Measurements from ENCODE around the gene CHD2. TPM values are rescaled to one million over a fixed set of nuclear protein-coding genes. Genes with fewer than 3 reads are reported as not detected.
"Not testable (repeated sequence)": the region's sequence is repeated elsewhere in the genome, so short reads cannot be mapped to it uniquely, and the experiment has no call there.

CHD2 gene
- total and polyA plus RNA-seq, 4 experiments from 2014 or later = 28.4 to 351 (median 224) TPM

DNA sequence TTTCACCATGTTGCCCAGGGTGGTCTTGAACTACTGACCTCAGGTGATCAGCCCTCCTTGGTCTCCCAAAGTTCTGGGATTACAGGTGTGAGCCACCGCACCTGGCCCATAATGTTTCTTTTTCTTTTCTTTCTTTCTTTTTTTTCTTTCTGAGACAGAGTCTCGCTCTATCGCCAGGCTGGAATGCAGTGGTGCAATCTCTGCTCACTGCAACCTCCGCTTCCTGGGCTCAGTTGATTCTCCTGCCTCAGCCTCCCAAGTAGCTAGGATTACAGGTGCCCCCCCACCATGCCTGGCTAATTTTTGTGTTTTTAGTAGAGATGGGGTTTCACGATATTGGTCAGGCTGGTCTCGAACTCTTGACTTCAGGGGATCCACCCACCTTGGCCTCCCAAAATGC is 27.2 kb upstream of the CHD2 start:
- POLR2A ChIA-PET (ENCODE audit: partially characterized antibody) = interaction anchor here (1.3 to 3.6 kb wide), 2 partner anchors 9 to 27 kb away, joined by 4 to 19 read pairs; partner anchors contain the start of gene CHD2
- intact Hi-C loops (cut with micrococcal nuclease); CTCF ChIA-PET (ENCODE audit: partially characterized antibody): not testable (repeated sequence)

DNA sequence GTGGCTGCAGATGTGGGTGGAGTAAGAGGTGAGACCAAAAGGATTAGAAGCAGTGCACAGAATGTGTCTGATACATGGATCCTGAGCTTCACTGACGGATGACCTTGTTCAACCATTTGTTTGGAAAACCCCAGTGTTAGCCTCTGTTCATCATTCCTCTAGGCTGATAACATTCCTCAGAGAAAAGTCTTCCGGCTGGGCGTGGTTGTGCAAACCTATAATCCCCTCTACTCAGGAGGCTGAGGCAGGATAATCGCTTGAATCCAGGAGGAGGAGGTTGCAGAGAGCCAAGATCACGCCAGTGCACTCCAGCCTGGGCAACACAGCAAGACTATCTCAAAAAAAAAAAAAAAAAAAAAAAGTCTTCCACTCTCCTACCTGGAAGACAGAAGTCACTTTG is 23.1 kb upstream of the CHD2 start:
- ChIA-PET POLR2A (ENCODE audit: partially characterized antibody) (interaction anchor here (14.1 to 22.9 kb wide), 2 partner anchors 28 to 69 kb away, joined by 888 to 1104 read pairs; partner anchors contain the start of gene CHD2), CTCF (ENCODE audit: partially characterized antibody) (interaction anchor here (0.5 kb wide), 1 partner anchor 9 kb away, joined by 3 read pairs; no protein-coding TSS in a partner anchor)
- intact Hi-C loops (cut with micrococcal nuclease) = no loop called here

More for the DNA sequence above, 27.2 kb upstream of the CHD2 start:
- not testable (repeated sequence) for DNase-seq; H3K27me3 Mint-ChIP-seq; H3K9me3 Mint-ChIP-seq; H3K36me3 Mint-ChIP-seq; H3K36me3 ChIP-seq (ENCODE audit: insufficient read depth, low read length); H3K27ac ChIP-seq (ENCODE audit: low read depth, low read length); H3K9me3 ChIP-seq (ENCODE audit: control insufficient read depth in 1 of 2, low read length in 2 of 2); H3K27me3 ChIP-seq (ENCODE audit: insufficient read depth, low read length); H3K4me1 ChIP-seq (ENCODE audit: insufficient read depth, low read length); H3K4me3 ChIP-seq (ENCODE audit: low read length in 2 of 2); H3K27ac Mint-ChIP-seq; H3K4me3 Mint-ChIP-seq
- H3K4me1 Mint-ChIP-seq = peaks cover 6 to 13% (median 7%) of the 10 kb centered on the region in 4 donors

GRCh38 chr15:92877416-92877815 is 22.7 kb upstream of the CHD2 start:
- no peak overlapping the region for H3K27ac Mint-ChIP-seq
- no peak overlapping the region for H3K27ac ChIP-seq (ENCODE audit: low read depth, low read length)
- ChIA-PET POLR2A (ENCODE audit: partially characterized antibody) (interaction anchor here (1.2 to 22.9 kb wide), 4 partner anchors 16 to 70 kb away, joined by 3 to 1104 read pairs (median 497); partner anchors contain the start of gene CHD2), CTCF (ENCODE audit: partially characterized antibody) (interaction anchor here (0.5 kb wide), 1 partner anchor 9 kb away, joined by 3 read pairs; no protein-coding TSS in a partner anchor)
- no peak overlapping the region for H3K4me3 ChIP-seq (ENCODE audit: low read length in 2 of 2)
- no peaks in the 10 kb centered on the region for H3K27me3 Mint-ChIP-seq
- DNase-seq = no peak
- no peaks in the 10 kb centered on the region for H3K9me3 ChIP-seq (ENCODE audit: control insufficient read depth in 1 of 2, low read length in 2 of 2)
- H3K36me3 Mint-ChIP-seq = peaks cover 0 to 9% of the 10 kb centered on the region in 2 donors
- intact Hi-C loops (cut with micrococcal nuclease) = no loop called here
- peaks cover 33% of the 10 kb centered on the region for H3K4me1 ChIP-seq (ENCODE audit: insufficient read depth, low read length)
- peaks cover 22 to 43% (median 36%) of the 10 kb centered on the region in 4 donors for H3K4me1 Mint-ChIP-seq
- H3K27me3 ChIP-seq (ENCODE audit: insufficient read depth, low read length) = no peaks in the 10 kb centered on the region
- no peak overlapping the region for H3K4me3 Mint-ChIP-seq
- H3K9me3 Mint-ChIP-seq = peaks cover 0 to 2% (median 0%) of the 10 kb centered on the region in 8 donors
- H3K36me3 ChIP-seq (ENCODE audit: insufficient read depth, low read length) = no peaks in the 10 kb centered on the region

More for the DNA sequence above, 23.1 kb upstream of the CHD2 start:
- no peak for DNase-seq
- H3K36me3 Mint-ChIP-seq = peaks cover 0 to 5% of the 10 kb centered on the region in 2 donors
- H3K4me1 Mint-ChIP-seq = peaks cover 21 to 40% (median 32%) of the 10 kb centered on the region in 4 donors
- no peaks in the 10 kb centered on the region for H3K27me3 Mint-ChIP-seq
- no peak overlapping the region for H3K27ac Mint-ChIP-seq
- H3K4me3 Mint-ChIP-seq = no peak overlapping the region
- H3K36me3 ChIP-seq (ENCODE audit: insufficient read depth, low read length) = no peaks in the 10 kb centered on the region
- H3K9me3 Mint-ChIP-seq = no peaks in the 10 kb centered on the region
- H3K4me3 ChIP-seq (ENCODE audit: low read length in 2 of 2) = no peak overlapping the region
- H3K4me1 ChIP-seq (ENCODE audit: insufficient read depth, low read length) = peaks cover 32% of the 10 kb centered on the region
- H3K27me3 ChIP-seq (ENCODE audit: insufficient read depth, low read length) = no peaks in the 10 kb centered on the region
- no peaks in the 10 kb centered on the region for H3K9me3 ChIP-seq (ENCODE audit: control insufficient read depth in 1 of 2, low read length in 2 of 2)
- H3K27ac ChIP-seq (ENCODE audit: low read depth, low read length) = no peak overlapping the region

DNA sequence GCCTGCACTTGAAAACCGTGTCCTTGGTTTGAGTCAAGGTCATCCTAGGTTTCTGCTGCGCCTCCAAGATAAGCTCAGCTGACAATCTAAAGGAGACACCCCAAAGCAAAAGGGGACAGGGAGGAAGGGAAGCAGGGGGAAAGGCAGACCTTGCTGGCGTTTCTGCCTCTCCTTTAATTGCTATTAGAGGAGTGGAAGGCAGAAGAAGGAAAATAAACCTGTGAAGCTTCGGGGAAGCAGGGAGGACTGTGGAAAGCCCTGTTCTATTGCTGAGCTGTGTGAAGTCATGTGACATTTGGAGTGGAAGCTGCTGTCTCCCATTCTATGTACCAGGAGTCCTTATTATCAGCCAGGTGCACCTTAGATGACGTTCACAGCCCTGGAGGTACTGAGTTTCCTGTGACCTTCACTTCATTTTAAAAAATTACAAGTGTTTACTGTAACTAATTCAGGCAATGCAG is 21.5 kb upstream of the CHD2 start:
- Mint-ChIP-seq H3K9me3 (peaks cover 0 to 6% (median under 1%) of the 10 kb centered on the region in 8 donors), H3K4me1 (peaks cover 22 to 44% (median 37%) of the 10 kb centered on the region in 4 donors), H3K36me3 (peaks cover 3 to 12% of the 10 kb centered on the region in 2 donors), H3K4me3 (peak overlapping the region in 1 of 8 donors; percentile 21), H3K27me3 (no peaks in the 10 kb centered on the region), H3K27ac (peak overlapping the region in 3 of 7 donors; percentile 2 to 43 (median 26))
- Histone ChIP-seq H3K4me1 (ENCODE audit: insufficient read depth, low read length) (peaks cover 33% of the 10 kb centered on the region), H3K27ac (ENCODE audit: low read depth, low read length) (no peak overlapping the region), H3K4me3 (ENCODE audit: low read length in 2 of 2) (no peak overlapping the region), H3K36me3 (ENCODE audit: insufficient read depth, low read length) (no peaks in the 10 kb centered on the region), H3K27me3 (ENCODE audit: insufficient read depth, low read length) (no peaks in the 10 kb centered on the region), H3K9me3 (ENCODE audit: control insufficient read depth in 1 of 2, low read length in 2 of 2) (no peaks in the 10 kb centered on the region)
- ChIA-PET CTCF (ENCODE audit: partially characterized antibody) (interaction anchor here (0.6 to 7.8 kb wide), 3 partner anchors 39 to 71 kb away, joined by 4 to 64 read pairs (median 4); no protein-coding TSS in a partner anchor), POLR2A (ENCODE audit: partially characterized antibody) (interaction anchor here (1.2 to 22.9 kb wide), 11 partner anchors 8 to 71 kb away, joined by 3 to 1104 read pairs (median 120); partner anchors contain the start of gene CHD2)
- DNase-seq = no peak
- intact Hi-C loops (cut with micrococcal nuclease) = no loop called here

GRCh38 chr15:92879949-92880725 is 20.0 kb upstream of the CHD2 start:
- Mint-ChIP-seq H3K27me3 (no peaks in the 10 kb centered on the region), H3K27ac (peak overlapping the region; percentile 87 to 99 (median 98)), H3K36me3 (peaks cover 18 to 26% of the 10 kb centered on the region in 2 donors), H3K4me1 (peaks cover 22 to 52% (median 37%) of the 10 kb centered on the region in 4 donors), H3K4me3 (peak overlapping the region; percentile 36 to 92 (median 78)), H3K9me3 (peaks cover 0 to 9% (median under 1%) of the 10 kb centered on the region in 8 donors)
- no peaks in the 10 kb centered on the region for H3K27me3 ChIP-seq (ENCODE audit: insufficient read depth, low read length)
- no peaks in the 10 kb centered on the region for H3K36me3 ChIP-seq (ENCODE audit: insufficient read depth, low read length)
- CTCF ChIA-PET (ENCODE audit: partially characterized antibody) = interaction anchor here (0.7 to 7.8 kb wide), 11 partner anchors 10 to 83 kb away, joined by 3 to 82 read pairs (median 3); no protein-coding TSS in a partner anchor
- POLR2A ChIA-PET (ENCODE audit: partially characterized antibody) = interaction anchor here (1.0 to 22.9 kb wide), 13 partner anchors 10 to 73 kb away, joined by 3 to 1104 read pairs (median 120); partner anchors contain the start of gene CHD2
- no peak overlapping the region for H3K4me3 ChIP-seq (ENCODE audit: low read length in 2 of 2)
- peaks cover 33% of the 10 kb centered on the region for H3K4me1 ChIP-seq (ENCODE audit: insufficient read depth, low read length)
- peak in 2 of 5 donors; percentile 39 to 42 for DNase-seq
- H3K27ac ChIP-seq (ENCODE audit: low read depth, low read length) = peak overlapping the region; percentile 39
- no peaks in the 10 kb centered on the region for H3K9me3 ChIP-seq (ENCODE audit: control insufficient read depth in 1 of 2, low read length in 2 of 2)
- intact Hi-C loops (cut with micrococcal nuclease) = no loop called here

DNA sequence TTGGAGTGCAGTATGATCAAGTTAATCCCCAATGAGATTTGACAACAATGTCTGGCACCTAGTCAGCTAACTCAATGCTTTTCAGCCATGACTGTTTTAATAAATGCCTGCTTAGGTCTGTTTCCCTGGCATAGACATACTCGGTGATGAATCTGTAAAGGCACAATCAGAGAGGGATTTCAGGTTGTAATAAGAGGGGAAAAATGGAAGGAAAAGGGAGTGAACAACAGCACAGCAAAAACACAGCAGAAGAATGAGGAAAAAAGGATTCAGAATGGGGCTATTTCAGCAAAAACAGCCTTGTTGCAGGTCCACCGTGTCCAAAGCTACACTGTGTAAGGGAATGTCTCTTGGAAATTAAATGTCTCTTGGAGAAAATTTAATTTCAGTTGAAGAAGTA is 19.3 kb upstream of the CHD2 start:
- CTCF ChIA-PET (ENCODE audit: partially characterized antibody) = interaction anchor here (1.2 to 7.8 kb wide), 11 partner anchors 11 to 83 kb away, joined by 3 to 82 read pairs (median 5); partner anchors contain the start of gene CHD2

More for the DNA sequence above, 19.3 kb upstream of the CHD2 start:
- peaks cover 0 to 9% (median under 1%) of the 10 kb centered on the region in 8 donors for H3K9me3 Mint-ChIP-seq
- POLR2A ChIA-PET (ENCODE audit: partially characterized antibody) = interaction anchor here (0.6 to 22.9 kb wide), 13 partner anchors 10 to 1952 kb away, joined by 3 to 1104 read pairs (median 120); partner anchors contain the start of gene CHD2
- Histone ChIP-seq H3K4me1 (ENCODE audit: insufficient read depth, low read length) (peaks cover 40% of the 10 kb centered on the region), H3K9me3 (ENCODE audit: control insufficient read depth in 1 of 2, low read length in 2 of 2) (no peaks in the 10 kb centered on the region), H3K27me3 (ENCODE audit: insufficient read depth, low read length) (no peaks in the 10 kb centered on the region), H3K27ac (ENCODE audit: low read depth, low read length) (peak overlapping the region; percentile 89), H3K36me3 (ENCODE audit: insufficient read depth, low read length) (peaks cover 6% of the 10 kb centered on the region), H3K4me3 (ENCODE audit: low read length in 2 of 2) (peak overlapping the region in 1 of 2 donors; percentile 60)
- no peak for DNase-seq
- H3K36me3 Mint-ChIP-seq = peaks cover 20 to 32% of the 10 kb centered on the region in 2 donors
- peaks cover 24 to 53% (median 37%) of the 10 kb centered on the region in 4 donors for H3K4me1 Mint-ChIP-seq
- peak overlapping the region in 7 of 8 donors; percentile 57 to 92 (median 89) for H3K4me3 Mint-ChIP-seq
- no peaks in the 10 kb centered on the region for H3K27me3 Mint-ChIP-seq
- intact Hi-C loops (cut with micrococcal nuclease) = no loop called here
- peak overlapping the region; percentile 94 to 99 (median 99) for H3K27ac Mint-ChIP-seq

All from CD4-positive, alpha-beta memory T cell (primary cell).